ENCODE results near the gene ZNF276.

Gene ZNF276

GRCh38 chr16:89784406-89784805 lies 63.1 kb downstream of the ZNF276 start:
- DNase-seq (ENCODE audit: low spot score), result no peak

DNA sequence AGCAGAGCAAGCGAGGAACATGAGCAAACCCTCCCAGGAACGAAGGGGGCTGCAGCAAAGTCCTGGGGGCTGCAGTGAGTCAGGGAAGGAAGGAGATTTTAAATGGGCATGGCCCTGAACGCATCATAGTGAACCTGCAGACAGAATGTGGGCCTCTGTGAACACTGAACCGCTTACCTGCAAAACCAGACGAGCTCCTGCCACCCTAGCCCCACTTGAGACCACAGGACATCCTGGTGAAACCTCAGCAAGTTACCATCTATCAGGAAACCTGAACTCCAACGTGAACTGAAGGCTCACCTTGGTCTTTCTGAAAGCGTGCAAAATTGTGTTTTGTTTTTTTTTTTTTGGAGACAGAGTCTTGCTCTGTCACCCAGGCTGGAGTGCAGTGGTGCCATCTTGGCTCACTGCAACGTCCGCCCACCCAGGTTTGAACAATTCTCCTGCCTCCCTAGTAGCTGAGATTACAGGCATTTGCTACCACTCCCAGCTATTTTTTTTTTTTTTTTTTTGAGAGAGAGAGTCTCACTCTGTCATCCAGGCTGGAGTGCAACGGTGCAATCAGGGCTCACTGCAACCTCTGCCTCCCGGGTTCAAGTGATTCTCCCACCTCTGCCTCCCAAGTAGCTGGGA lies 64.3 kb downstream of the ZNF276 start:
- DNase-seq (ENCODE audit: low spot score), result no peak

DNA sequence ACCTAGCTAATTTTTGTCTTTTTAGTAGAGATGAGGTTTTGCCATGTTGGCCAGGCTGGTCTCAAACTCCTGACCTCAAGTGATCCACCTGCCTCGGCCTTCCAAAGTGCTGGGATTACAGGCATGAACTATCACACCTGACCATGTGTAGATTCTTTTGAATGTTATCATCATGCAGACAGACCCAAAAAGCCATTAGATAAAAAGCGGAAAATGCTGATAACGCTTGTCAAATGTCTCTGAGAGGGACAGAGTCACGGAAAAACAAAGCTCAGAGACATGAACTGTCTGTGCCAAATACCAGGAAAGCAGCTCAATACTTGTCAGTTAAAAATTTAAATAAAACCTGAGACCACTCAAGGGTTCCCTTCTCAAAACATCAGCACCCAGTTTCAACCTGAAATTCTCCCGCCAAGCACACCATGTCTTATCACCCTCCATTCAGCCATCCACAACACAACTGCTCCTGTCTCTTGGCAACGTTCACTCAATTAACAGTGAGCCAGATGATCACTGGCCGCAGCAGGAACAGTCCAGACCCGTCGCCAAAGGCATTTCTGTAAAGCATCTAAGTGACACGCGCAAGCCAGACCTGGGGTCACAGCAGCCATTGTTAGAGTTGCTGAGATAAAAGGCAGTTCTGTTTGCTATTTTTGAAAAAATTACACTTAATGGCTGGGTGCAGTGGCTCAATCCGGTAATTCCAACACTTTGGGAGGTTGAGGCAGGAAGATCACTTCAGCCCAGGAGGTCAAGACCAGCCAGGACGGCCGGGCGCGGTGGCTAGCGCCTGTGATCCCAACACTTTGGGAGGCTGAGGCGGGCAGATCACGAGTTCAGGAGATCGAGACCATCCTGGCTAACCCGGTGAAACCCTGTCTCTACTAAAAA lies 65.4 kb downstream of the ZNF276 start:
- no peak for DNase-seq (ENCODE audit: low spot score)

DNA sequence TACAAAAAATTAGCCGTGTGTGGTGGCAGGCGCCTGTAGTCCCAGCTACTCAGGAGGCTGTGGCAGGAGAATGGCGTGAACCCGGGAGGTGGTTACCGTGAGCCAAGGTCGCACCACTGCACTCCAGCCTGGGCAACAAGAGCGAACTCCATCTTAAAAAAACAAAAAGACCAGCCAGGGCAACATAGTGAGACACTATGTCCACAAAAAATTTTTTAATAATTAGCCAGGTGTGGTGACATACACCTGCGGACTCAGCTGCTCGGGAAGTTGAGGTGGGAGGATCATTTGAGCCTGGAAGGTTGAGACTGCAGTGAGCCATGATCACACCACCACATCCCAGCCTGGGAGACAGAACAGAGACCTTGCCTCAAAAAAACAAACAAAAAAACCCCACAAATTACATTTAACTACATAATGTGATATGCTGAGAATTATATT lies 66.0 kb downstream of the ZNF276 start:
- no peak for DNase-seq (ENCODE audit: low spot score)

All from hepatic stellate cell (primary cell).